CD4-positive, alpha-beta T cell (primary cell): ENCODE measurements around the gene LRP10. TPM values are rescaled to one million over a fixed set of nuclear protein-coding genes. Genes with fewer than 3 reads are reported as not detected.

ENCODE experiments used
- ATAC-seq: fragments of 200-7000 bp; cut with Tn5 transposase; one replicate; pipeline ENCODE4 v1.10.0; 2022; ENCODE audit warnings: mild to moderate bottlenecking; ENCODE audit not compliant: poor library complexity
- CTCF ChIA-PET: fragments of 350-600 bp; sonication (Branson Sonifier 250); formaldehyde crosslinking; loops from one replicate; lab custom pipeline; 2021; ENCODE audit warnings: antibody characterized with exemption, inconsistent platforms; lab: Charles Lee
- POLR2A ChIA-PET: fragments of 350-600 bp; sonication (Branson Sonifier 250); formaldehyde crosslinking; loops from one replicate; lab custom pipeline; 2021; ENCODE audit warnings: antibody characterized with exemption, inconsistent platforms; lab: Charles Lee
- DNase-seq, 14 experiments: peaks; one replicate each; pipeline ENCODE4 v3.0.0-alpha.2; 2013 to 2020; ENCODE audit warnings: mixed read lengths in 2 of 14
- H3K27ac ChIP-seq, 2 donors: one replicate each; pipeline versions ENCODE4 v1.5.1 to v1.7.0; 2013; ENCODE audit warnings: low read length in 2 of 2, low read depth in 1 of 2, mild to moderate bottlenecking in 1 of 2
- H3K27me3 ChIP-seq, 2 experiments: 1 replicate in 1 of 2; 2 replicates in 1 of 2; pipeline versions ENCODE4 v1.6.1 to v1.7.0; 2013; ENCODE audit warnings: low read length in 2 of 2, control low read depth in 1 of 2, mild to moderate bottlenecking in 1 of 2, moderate library complexity in 1 of 2; ENCODE audit not compliant: insufficient read depth in 2 of 2, control insufficient read depth in 1 of 2
- H3K36me3 ChIP-seq: one replicate; pipeline ENCODE4 v1.6.1; 2013; ENCODE audit warnings: low read length, control low read depth; ENCODE audit not compliant: insufficient read depth
- H3K4me1 ChIP-seq: one replicate; pipeline ENCODE4 v1.6.1; 2013; ENCODE audit warnings: low read length, control low read depth; ENCODE audit not compliant: insufficient read depth
- H3K4me3 ChIP-seq: one replicate; pipeline ENCODE4 v1.5.1; 2013; ENCODE audit warnings: mild to moderate bottlenecking, low read length, moderate library complexity
- H3K9me3 ChIP-seq, 2 experiments: 1 replicate in 1 of 2; 2 replicates in 1 of 2; pipeline versions ENCODE4 v1.6.1 to v1.7.0; 2013; ENCODE audit warnings: low read length in 2 of 2, mild to moderate bottlenecking in 2 of 2, control low read depth in 1 of 2, moderate library complexity in 1 of 2; ENCODE audit not compliant: control insufficient read depth in 1 of 2, insufficient read depth in 1 of 2
- H3K27ac Mint-ChIP-seq: one replicate; pipeline ENCODE4 v1.8.0; 2020; ENCODE audit warnings: mixed read lengths
- H3K27me3 Mint-ChIP-seq: one replicate; pipeline ENCODE4 v1.8.0; 2021; ENCODE audit warnings: mixed read lengths
- H3K36me3 Mint-ChIP-seq: one replicate; pipeline ENCODE4 v1.8.0; 2021; ENCODE audit warnings: low read depth, mixed read lengths
- H3K4me1 Mint-ChIP-seq: one replicate; pipeline ENCODE4 v1.8.0; 2021; ENCODE audit warnings: low read depth, mixed read lengths
- H3K4me3 Mint-ChIP-seq: one replicate; pipeline ENCODE4 v1.8.0; 2020; ENCODE audit warnings: mild to moderate bottlenecking, mixed read lengths
- H3K9me3 Mint-ChIP-seq: one replicate; pipeline ENCODE4 v1.8.0; 2020; ENCODE audit warnings: mixed read lengths
- CTCF ChIP-seq: fragments of 200-600 bp; IDR thresholded peaks from one replicate; pipeline ENCODE4 v1.8.0; 2022; ENCODE audit warnings: antibody characterized with exemption, mild to moderate bottlenecking
- intact Hi-C, 2 experiments: fragments of 100-400 bp; cut with DNase I in 1 of 2; cut with micrococcal nuclease in 1 of 2; formaldehyde crosslinking; loops; one replicate each; pipeline versions ENCODE4 v1.15.1 to v1.9.0; 2023 to 2025; cut with DNase I, micrococcal nuclease
- total RNA-seq, 174 experiments: library from RNA in 2 of 174; stranded (reverse) in 2 of 174; gene quantifications; one replicate each; pipeline ENCODE4 v1.2.3 and lab custom pipeline; 2021 to 2026

The LRP10 gene
- total RNA-seq, 2 experiments from 2014 or later, result 52.4 to 54.6 TPM

- no peak overlapping the region for H3K27ac ChIP-seq
- TF ChIP-seq CTCF, result no peak
- POLR2A ChIA-PET, result interaction anchor here (1.7 kb wide), 1 partner anchor 328 kb away, joined by 5 read pairs; no protein-coding TSS in a partner anchor
Measured at GRCh38 chr14:22898302-22899090, 27.0 kb downstream of the LRP10 start.

GRCh38 chr14:22900081-22900799 lies 28.7 kb downstream of the LRP10 start:
- TF ChIP-seq CTCF, result peak; percentile 68
- intact Hi-C loops, result loop anchor here (1.0 to 5.0 kb wide), 5 partner anchors 12 to 330 kb away; no protein-coding TSS in a partner anchor
- H3K9me3 ChIP-seq, result no peaks in the 10 kb centered on the region
- H3K27ac ChIP-seq, result no peak overlapping the region
- Mint-ChIP-seq H3K4me1 (peaks cover 15% of the 10 kb centered on the region), H3K36me3 (peaks cover 51% of the 10 kb centered on the region), H3K9me3 (no peaks in the 10 kb centered on the region), H3K27ac (no peak overlapping the region), H3K27me3 (no peaks in the 10 kb centered on the region), H3K4me3 (no peak overlapping the region)
- DNase-seq (peak in 13 of 14 experiments; percentile 14 to 87 (median 36)), ATAC-seq (peak; percentile 92)
- POLR2A ChIA-PET, result interaction anchor here (0.5 to 1.9 kb wide), 10 partner anchors 12 to 330 kb away, joined by 3 to 9 read pairs (median 4); partner anchors contain the start of genes LRP10, PRMT5 and RBM23
- H3K4me1 ChIP-seq, result peaks cover 13% of the 10 kb centered on the region
- H3K27me3 ChIP-seq, result no peaks in the 10 kb centered on the region
- peaks cover 55% of the 10 kb centered on the region for H3K36me3 ChIP-seq
- CTCF ChIA-PET, result interaction anchor here (0.9 to 2.9 kb wide), 10 partner anchors 12 to 340 kb away, joined by 3 to 23 read pairs (median 6); partner anchors contain the start of genes LRP10 and PRMT5
- H3K4me3 ChIP-seq, result no peak overlapping the region

More at GRCh38 chr14:22898302-22899090, 27.0 kb downstream of the LRP10 start:
- no peak overlapping the region for H3K4me3 Mint-ChIP-seq
- Histone ChIP-seq H3K4me1 (peaks cover 13% of the 10 kb centered on the region), H3K4me3 (no peak overlapping the region), H3K9me3 (no peaks in the 10 kb centered on the region), H3K27me3 (no peaks in the 10 kb centered on the region), H3K36me3 (peaks cover 43% of the 10 kb centered on the region)
- ATAC-seq, result no peak
- no peaks in the 10 kb centered on the region for H3K27me3 Mint-ChIP-seq
- CTCF ChIA-PET, result interaction anchor here (0.8 to 2.9 kb wide), 2 partner anchors 12 to 26 kb away, joined by 3 to 23 read pairs; partner anchors contain the start of gene LRP10
- intact Hi-C loops, result loop anchor here in 1 of 2 experiments (1.0 to 5.0 kb wide), 3 partner anchors 246 to 341 kb away; no protein-coding TSS in a partner anchor
- no peak overlapping the region for H3K27ac Mint-ChIP-seq
- DNase-seq, result no peak
- H3K4me1 Mint-ChIP-seq, result peaks cover 15% of the 10 kb centered on the region
- H3K36me3 Mint-ChIP-seq, result peaks cover 33% of the 10 kb centered on the region
- H3K9me3 Mint-ChIP-seq, result no peaks in the 10 kb centered on the region

GRCh38 chr14:22901799-22902198 lies 30.3 kb downstream of the LRP10 start:
- POLR2A ChIA-PET, result interaction anchor here (1.5 to 1.6 kb wide), 2 partner anchors 13 to 27 kb away, joined by 3 read pairs; partner anchors contain the start of gene PRMT5

More at GRCh38 chr14:22901799-22902198, 30.3 kb downstream of the LRP10 start:
- H3K9me3 ChIP-seq, result no peaks in the 10 kb centered on the region
- H3K36me3 Mint-ChIP-seq, result peaks cover 66% of the 10 kb centered on the region
- intact Hi-C loops, result loop anchor here in 1 of 2 experiments (5.0 kb wide), 1 partner anchor 44 kb away; no protein-coding TSS in a partner anchor
- H3K4me1 ChIP-seq, result peaks cover 13% of the 10 kb centered on the region
- no peaks in the 10 kb centered on the region for H3K27me3 Mint-ChIP-seq
- no peak overlapping the region for H3K4me3 Mint-ChIP-seq
- H3K4me3 ChIP-seq, result no peak overlapping the region
- no peaks in the 10 kb centered on the region for H3K27me3 ChIP-seq
- H3K27ac ChIP-seq, result no peak overlapping the region
- H3K4me1 Mint-ChIP-seq, result peaks cover 15% of the 10 kb centered on the region
- no peak for ATAC-seq
- H3K36me3 ChIP-seq, result peaks cover 69% of the 10 kb centered on the region
- H3K27ac Mint-ChIP-seq, result no peak overlapping the region
- TF ChIP-seq CTCF, result no peak
- CTCF ChIA-PET, result interaction anchor here (0.7 to 2.9 kb wide), 6 partner anchors 15 to 332 kb away, joined by 3 to 23 read pairs (median 10); partner anchors contain the start of gene LRP10
- no peaks in the 10 kb centered on the region for H3K9me3 Mint-ChIP-seq
- no peak for DNase-seq
